Esophagus (tissue), 2 donors: ENCODE measurements around the gene TTC33. TPM values are rescaled to one million over a fixed set of nuclear protein-coding genes. Genes with fewer than 3 reads are reported as not detected.
A peak's percentile ranks its signal among the peaks of the same experiment; 100 is the strongest.
"Not testable (repeated sequence)": the region's sequence is repeated elsewhere in the genome, so short reads cannot be mapped to it uniquely, and the experiment has no call there.

Source experiments
- H3K27ac ChIP-seq, 2 donors: one replicate each; pipeline ENCODE4 v1.5.1; 2013; ENCODE audit warnings: low read depth in 2 of 2, mild to moderate bottlenecking in 2 of 2, inconsistent platforms in 1 of 2, low read length in 1 of 2, moderate library complexity in 1 of 2
- H3K27me3 ChIP-seq, 2 donors: one replicate each; pipeline ENCODE4 v1.6.1; 2013; ENCODE audit warnings: low read length in 2 of 2, control low read depth in 1 of 2, mild to moderate bottlenecking in 1 of 2; ENCODE audit not compliant: insufficient read depth in 2 of 2, control insufficient read depth in 1 of 2
- H3K36me3 ChIP-seq, 2 donors: one replicate each; pipeline ENCODE4 v1.6.1; 2013; ENCODE audit warnings: low read length in 1 of 2; ENCODE audit not compliant: control insufficient read depth in 2 of 2, insufficient read depth in 2 of 2
- H3K4me1 ChIP-seq, 2 donors: one replicate each; pipeline ENCODE4 v1.6.1; 2013; ENCODE audit warnings: low read length in 1 of 2; ENCODE audit not compliant: control insufficient read depth in 2 of 2, insufficient read depth in 2 of 2
- H3K4me3 ChIP-seq, 2 donors: one replicate each; pipeline ENCODE4 v1.5.1; 2013; ENCODE audit warnings: low read length in 2 of 2, mild to moderate bottlenecking in 2 of 2, low read depth in 1 of 2, moderate library complexity in 1 of 2
- H3K9me3 ChIP-seq, 2 donors: one replicate each; pipeline ENCODE4 v1.6.1; 2013; ENCODE audit warnings: mild to moderate bottlenecking in 2 of 2, low read depth in 1 of 2, low read length in 1 of 2, moderate library complexity in 1 of 2; ENCODE audit not compliant: control insufficient read depth in 2 of 2, insufficient read depth in 1 of 2
- WGBS, 2 donors: extraction: QIAGEN DNeasy Blood & Tissue Kit; methylation state at CpG; one replicate each; pipeline ENCODE4 v1.1.7; 2013; 5-methylcytosine and 5-hydroxymethylcytosine counted together
- polyA plus RNA-seq, 2 donors: library from polyadenylated mRNA; stranded (reverse); fragments of 200-250 nt; gene quantifications; one replicate each; pipeline ENCODE4 v1.2.3, GENCODE V29; 2013
- donor health status: healthy with polysubstance abuse.
- donor health status: Bipolar disorder and iron deficiency.

TTC33 gene, protein sequence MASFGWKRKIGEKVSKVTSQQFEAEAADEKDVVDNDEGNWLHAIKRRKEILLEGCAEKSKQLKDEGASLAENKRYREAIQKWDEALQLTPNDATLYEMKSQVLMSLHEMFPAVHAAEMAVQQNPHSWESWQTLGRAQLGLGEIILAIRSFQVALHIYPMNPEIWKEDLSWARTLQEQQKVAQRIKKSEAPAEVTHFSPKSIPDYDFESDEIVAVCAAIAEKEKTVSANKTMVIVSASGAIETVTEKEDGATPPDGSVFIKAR
- 1 to 10 TPM; 3.2 to 3.7 TPM for polyA plus RNA-seq

DNA sequence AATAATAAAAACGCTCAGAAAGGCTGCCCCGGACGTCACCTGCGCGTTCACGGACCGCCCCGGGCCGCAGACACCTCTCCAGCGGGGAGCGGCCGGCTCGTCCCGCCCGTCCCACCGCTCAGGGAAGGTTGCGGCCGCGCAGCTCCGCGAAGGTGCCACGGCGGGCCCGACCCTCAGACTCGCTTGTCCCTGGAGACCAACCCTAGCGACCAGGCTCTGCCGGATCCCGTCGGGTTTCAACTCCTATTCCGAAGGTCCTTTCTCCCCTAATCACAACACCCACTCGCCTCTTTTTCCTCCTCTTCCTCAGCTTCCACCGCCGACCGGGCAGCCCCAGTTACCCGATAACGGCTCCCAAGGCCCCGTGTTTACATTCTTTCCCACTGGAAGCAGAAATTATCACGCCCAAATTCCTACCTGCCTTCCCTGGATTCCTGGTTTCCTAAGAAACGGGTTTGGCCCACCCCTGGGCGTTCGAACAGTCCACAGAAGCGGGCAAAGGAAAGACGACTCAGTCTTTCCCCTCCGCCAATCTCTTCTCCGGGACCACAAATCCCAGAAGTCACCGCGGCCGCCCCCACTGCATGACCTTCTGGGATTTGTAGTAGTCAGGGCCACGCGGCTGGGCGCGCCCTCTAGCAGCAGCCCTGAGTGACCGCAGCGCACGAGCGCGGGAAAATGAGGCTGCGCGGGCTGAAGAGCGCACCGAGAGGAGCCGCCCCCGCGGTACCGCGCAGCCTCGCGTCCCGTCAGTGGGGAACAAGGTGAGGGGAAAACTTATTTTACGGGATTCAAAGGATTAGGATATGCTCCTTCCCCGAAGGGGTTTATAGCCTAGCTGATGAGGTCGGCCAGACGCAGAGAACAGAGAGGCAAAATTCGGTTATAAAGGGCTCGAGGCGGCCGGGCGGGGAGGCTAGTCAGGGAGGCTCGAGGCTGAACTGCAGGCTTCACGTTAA, at the start of gene TTC33:
Gene TTC33, minus strand, starts transcription at position 555 of the 959 bp plus-strand sequence. CDS start 8,943 bp downstream, outside the sequence.
- Histone ChIP-seq H3K36me3 (no peaks in the 10 kb centered on the region), H3K4me1 (no peaks in the 10 kb centered on the region)
- WGBS, 2 donors = 4 to 5% methylated on average over 80 of the region's 80 CpGs

DNA sequence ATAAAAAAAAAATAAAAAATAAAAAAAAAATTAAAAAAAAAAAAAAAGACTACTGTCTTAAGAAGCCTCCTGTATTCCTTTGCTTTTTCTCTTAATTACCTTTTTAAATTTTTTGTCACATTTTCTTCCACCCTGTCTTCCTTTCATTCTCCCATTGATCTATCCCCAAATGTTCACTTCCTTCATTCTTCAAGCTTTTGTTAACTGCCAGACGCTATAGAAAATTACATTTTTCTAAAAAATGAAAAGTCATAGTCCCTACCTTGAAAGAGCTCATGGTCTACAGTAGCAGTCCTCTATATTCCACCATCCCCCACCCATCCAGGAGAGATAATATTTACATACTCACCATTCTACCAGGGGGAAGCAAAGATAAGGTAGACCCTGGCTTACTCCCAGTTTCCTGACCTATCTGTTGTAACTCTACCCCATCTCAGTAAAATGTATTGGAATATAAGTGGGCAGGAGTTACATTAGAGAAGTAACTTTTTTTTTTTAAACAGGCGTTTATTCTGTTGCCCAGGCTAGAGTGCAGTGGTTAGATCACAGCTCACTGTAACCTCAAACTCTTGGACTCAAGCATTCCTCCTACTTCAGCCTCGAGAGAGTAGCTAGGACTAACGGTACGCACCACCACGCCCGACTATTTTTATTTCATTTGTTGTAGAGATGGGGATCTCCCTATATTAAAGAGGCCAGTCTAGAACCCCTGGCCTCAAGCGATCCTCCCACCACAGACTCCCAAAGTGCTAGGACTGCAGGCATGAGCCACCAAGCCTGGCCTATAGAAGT, 46.2 kb upstream of the TTC33 start:
- Histone ChIP-seq H3K36me3 (no peaks in the 10 kb centered on the region), H3K4me1 (no peaks in the 10 kb centered on the region), H3K27ac (no peak overlapping the region), H3K9me3 (no peaks in the 10 kb centered on the region), H3K27me3 (no peaks in the 10 kb centered on the region), H3K4me3 (no peak overlapping the region)
- WGBS, 2 donors = 85 to 88% methylated on average over 8 of the region's 8 CpGs

More for the DNA sequence above, at the start of gene TTC33:
- Histone ChIP-seq H3K9me3 (no peaks in the 10 kb centered on the region), H3K27ac (peak within 1 kb of the TSS; percentile 96 to 97), H3K27me3 (no peaks in the 10 kb centered on the region), H3K4me3 (peak within 1 kb of the TSS; percentile 90 to 99)

DNA sequence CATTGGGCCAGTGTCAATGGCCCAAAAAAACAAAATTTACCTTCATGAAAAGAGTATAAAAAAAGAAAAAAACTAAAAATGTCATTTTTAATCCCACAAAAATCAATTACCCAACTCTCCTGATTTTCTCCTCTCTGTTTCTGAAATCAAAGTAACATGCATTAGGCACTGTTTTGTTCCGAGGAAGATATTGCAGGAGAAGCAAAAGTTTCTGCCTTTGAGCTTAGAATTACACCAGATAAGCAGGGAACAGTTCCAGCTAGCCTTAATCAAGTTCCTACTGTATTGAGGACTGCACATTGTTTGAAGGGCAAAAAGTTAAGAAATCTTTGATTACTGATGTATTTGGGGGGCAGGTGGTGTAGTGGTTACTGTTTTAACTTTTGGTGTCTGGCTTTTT, 43.5 kb upstream of the TTC33 start:
- 0 to 3% methylated on average over 1 of the region's 1 CpG for WGBS, 2 donors
- Histone ChIP-seq H3K27ac (no peak overlapping the region), H3K4me3 (no peak overlapping the region)

DNA sequence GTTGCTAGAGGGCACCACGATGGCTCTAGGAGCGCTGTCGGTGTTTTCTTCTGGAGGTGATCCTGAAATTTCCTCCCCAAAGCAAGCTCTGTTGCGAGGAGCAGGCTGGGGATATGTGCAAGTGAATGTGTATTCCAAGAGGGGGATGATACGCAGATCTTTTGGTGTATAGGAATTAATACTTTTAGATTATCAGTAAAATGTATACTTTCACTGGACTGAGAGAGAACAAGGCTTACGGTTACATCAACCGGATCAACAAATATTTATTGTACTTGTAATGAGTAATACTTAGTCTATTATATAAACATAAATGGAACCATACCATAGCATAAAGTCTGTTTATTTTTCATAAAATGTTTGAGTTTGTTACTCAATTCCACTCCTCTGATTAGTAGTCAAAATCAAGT, 43.0 kb upstream of the TTC33 start:
- Histone ChIP-seq H3K27ac (peak overlapping the region; percentile 91 to 94), H3K4me3 (peak overlapping the region; percentile 74 to 94)
- 3 to 4% methylated on average over 7 of the region's 7 CpGs for WGBS, 2 donors

More for the DNA sequence above, 43.5 kb upstream of the TTC33 start:
- H3K36me3 ChIP-seq = no peaks in the 10 kb centered on the region
- H3K9me3 ChIP-seq = no peaks in the 10 kb centered on the region
- no peaks in the 10 kb centered on the region for H3K27me3 ChIP-seq
- no peaks in the 10 kb centered on the region for H3K4me1 ChIP-seq

DNA sequence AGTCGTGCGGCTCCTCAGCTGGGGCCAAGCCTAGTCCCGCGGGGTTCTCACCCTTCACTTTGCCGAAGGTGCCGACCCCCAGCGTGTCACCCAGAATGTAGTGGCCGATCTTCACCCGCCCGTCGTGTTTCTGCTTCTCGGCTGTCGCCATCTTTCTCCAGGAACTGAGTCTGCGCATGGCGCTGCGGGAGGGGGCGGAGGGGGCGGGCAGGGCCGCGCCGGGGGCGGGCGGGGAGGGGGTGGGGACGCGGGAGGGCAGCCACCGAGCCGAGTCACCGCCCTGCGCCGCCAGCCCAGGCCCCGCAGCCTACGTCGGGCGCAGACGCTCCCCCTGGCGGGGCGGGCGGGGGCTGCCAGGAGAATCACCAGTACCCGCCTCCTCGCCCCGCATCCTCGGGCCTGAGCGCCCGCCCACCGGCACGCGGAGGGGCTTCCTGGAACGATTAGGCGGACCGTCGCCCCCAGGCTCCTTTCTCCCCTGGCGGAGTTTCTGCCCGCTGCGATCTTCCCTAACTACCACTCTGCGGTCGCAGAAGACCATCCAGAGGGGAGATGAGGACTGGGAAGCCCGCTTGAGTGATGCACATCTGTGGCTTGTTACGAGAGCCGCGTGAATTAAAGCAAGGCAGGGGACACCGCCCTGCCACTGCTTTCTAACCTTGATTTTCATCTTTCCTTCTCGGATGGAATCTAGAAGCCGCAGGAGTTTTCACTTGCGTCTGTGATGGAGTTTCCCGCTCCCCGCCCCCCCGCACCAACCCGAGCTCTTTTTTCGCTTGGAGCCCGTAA, 42.4 kb upstream of the TTC33 start, which contains the start of gene PRKAA1:
Gene PRKAA1, minus strand, starts transcription at position 363 of the 789 bp plus-strand sequence. Its CDS starts 185 bp downstream, at position 178.
- peak within 1 kb of the TSS; percentile 94 for H3K4me3 ChIP-seq
- no peaks in the 10 kb centered on the region for H3K4me1 ChIP-seq
- H3K9me3 ChIP-seq = no peaks in the 10 kb centered on the region
- peak within 1 kb of the TSS; percentile 94 to 96 for H3K27ac ChIP-seq
- H3K36me3 ChIP-seq = no peaks in the 10 kb centered on the region
- H3K27me3 ChIP-seq = no peaks in the 10 kb centered on the region
- 0% methylated on average over 52 to 70 of the region's 70 CpGs for WGBS, 2 donors

More for the DNA sequence above, 43.0 kb upstream of the TTC33 start:
- H3K36me3 ChIP-seq = no peaks in the 10 kb centered on the region
- no peaks in the 10 kb centered on the region for H3K9me3 ChIP-seq
- H3K4me1 ChIP-seq = no peaks in the 10 kb centered on the region
- H3K27me3 ChIP-seq = no peaks in the 10 kb centered on the region

DNA sequence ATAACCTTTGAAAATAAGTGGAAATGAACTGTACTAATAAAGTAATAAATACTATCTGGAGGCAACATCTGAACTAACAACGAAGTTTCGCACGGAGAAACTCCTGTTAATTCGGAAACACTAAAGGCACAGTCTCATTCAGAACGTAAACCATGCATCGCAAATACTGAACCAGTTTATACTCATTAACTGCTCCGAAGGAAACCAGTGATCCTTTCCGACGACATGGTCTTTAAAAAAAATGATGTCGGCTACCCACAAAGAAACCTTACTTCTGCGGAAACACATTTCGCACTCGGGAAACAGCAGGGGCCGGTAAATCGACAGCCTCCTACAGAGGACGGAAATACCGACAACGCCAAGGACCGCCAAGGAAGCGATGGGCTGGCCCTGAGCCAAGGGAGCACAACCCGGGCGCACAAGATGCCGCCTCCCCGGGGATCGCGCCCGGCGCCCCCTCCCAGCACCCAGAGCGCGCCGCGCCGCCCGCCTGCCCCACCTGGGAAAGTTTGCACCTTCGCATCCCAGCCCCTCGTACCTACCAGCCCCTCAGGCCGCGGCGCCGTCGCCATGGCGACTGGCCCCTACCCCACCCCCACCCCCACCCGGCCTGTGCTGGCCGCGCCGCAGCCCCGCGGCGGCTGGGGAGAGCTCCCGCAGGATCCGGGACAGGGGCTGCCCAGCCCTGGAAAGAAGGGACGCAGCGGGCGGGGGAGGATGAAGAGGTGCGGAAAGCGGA, 41.7 kb upstream of the TTC33 start:
- no peaks in the 10 kb centered on the region for H3K4me1 ChIP-seq
- no peaks in the 10 kb centered on the region for H3K27me3 ChIP-seq
- H3K9me3 ChIP-seq = no peaks in the 10 kb centered on the region
- peak overlapping the region; percentile 94 for H3K4me3 ChIP-seq
- no peaks in the 10 kb centered on the region for H3K36me3 ChIP-seq
- peak overlapping the region; percentile 83 to 96 for H3K27ac ChIP-seq
- 0 to 1% methylated on average over 50 to 56 of the region's 56 CpGs for WGBS, 2 donors

DNA sequence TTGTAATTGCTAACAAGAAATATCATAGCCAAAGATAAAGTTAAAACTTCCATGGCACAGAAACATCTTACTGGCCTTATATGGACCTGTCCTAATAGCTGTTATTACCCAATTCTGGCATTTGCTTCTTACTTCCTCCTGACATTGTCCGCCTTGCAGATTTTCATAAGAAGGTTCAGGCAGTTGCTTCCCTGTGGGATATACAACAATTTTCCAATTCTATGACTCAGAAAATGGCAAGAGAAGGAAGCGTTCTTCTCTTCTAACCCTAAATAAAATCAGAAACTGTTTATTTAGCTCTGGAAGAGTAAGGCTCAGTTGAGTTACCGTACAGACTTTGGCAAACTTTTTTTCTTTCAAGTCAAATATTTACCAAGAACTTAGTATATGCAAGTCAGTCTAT, 40.7 kb upstream of the TTC33 start:
- Histone ChIP-seq H3K27me3 (no peaks in the 10 kb centered on the region), H3K4me3 (peak overlapping the region in 1 of 2 donors; percentile 94), H3K4me1 (no peaks in the 10 kb centered on the region), H3K27ac (no peak overlapping the region), H3K36me3 (no peaks in the 10 kb centered on the region), H3K9me3 (no peaks in the 10 kb centered on the region)
- WGBS, 2 donors = 17% methylated on average over 3 of the region's 3 CpGs

DNA sequence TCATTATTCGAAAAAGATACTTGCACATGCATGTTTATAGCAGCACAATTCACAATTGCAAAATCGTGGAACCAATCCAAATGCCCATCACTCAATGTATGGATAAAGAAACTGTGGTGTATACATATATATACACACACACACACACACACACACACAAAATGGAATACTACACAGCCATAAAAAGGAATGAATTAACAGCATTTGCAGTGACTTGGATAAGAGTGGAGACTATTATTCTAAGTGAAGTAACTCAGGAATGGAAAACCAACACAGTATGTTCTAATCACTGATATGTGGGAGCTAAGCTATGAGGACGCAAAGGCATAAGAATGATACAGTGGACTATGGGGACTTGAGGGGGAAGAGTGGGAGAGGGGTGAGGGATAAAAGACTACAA, 39.1 kb upstream of the TTC33 start:
- WGBS, 2 donors = 75 to 92% methylated on average over 3 of the region's 3 CpGs
- H3K4me1 ChIP-seq = not testable (repeated sequence)

More for the DNA sequence above, 39.1 kb upstream of the TTC33 start:
- H3K36me3 ChIP-seq, H3K9me3 ChIP-seq, H3K4me3 ChIP-seq, H3K27me3 ChIP-seq, H3K27ac ChIP-seq: not testable (repeated sequence)
